Measurements from ENCODE around the gene VDAC1.

DNA sequence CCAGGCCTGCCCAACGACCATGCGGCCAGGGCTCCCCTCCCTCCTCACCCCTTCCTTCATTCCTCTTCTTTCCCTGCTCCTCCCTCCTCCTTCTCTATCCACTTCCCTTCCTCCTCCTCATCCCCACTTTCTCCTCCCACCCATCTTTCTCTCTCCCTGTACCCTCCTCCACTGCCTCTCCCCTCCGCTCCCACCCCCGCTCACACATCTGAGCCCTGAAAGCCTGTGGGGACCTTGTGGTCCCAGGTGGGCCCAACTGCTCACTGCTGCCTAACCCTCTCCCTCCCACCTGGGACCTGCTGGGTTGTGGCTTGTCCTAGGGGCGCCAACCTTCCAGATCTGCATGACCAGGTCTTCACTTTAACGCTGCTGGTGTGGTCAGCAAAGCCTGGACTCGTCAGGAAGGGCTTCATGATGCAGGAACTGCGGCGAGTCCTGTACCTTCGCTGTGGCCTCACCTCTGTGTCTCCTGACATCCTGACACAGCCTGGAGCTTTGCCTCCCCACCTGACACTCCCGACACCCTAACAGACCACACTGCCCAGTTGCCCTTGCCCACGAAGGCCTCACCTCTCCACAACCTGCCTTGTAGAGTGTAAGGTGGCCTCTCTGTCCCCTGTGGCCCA is 71.0 kb downstream of the VDAC1 start:
- TF ChIP-seq POLR2A (IDR thresholded peaks at IDR 0.05; ENCODE audit: low read length) (no peak), GATA1 (IDR thresholded peaks at IDR 0.05; ENCODE audit: low read depth, low read length) (no peak)
